WTC11 (cell line): ENCODE results near the gene C1orf226.

Experiments
- ATF3 ChIP-seq: sonication (generic); formaldehyde crosslinking; conservative IDR thresholded peaks from 2 replicates; pipeline ENCODE4 v1.8.1; 2022; ENCODE audit warnings: mild to moderate bottlenecking, missing genetic modification reagents
- CREM ChIP-seq: sonication (generic); formaldehyde crosslinking; IDR thresholded peaks from 2 replicates; pipeline ENCODE4 v1.8.1; 2022; ENCODE audit warnings: mild to moderate bottlenecking, missing genetic modification reagents, moderate library complexity
- CTCF ChIP-seq: fragments of 200-600 bp; IDR thresholded peaks from 2 replicates; pipeline ENCODE4 v1.8.0; 2022; ENCODE audit warnings: antibody characterized with exemption
- GABPB1 ChIP-seq: sonication (generic); formaldehyde crosslinking; IDR thresholded peaks from 2 replicates; pipeline ENCODE4 v1.8.1; 2023; ENCODE audit warnings: mild to moderate bottlenecking, missing genetic modification reagents
- NFE2L1 ChIP-seq: sonication (generic); formaldehyde crosslinking; IDR thresholded peaks from 2 replicates; pipeline ENCODE4 v1.8.1; 2023; ENCODE audit warnings: missing genetic modification reagents
- NR2C2 ChIP-seq: sonication (generic); formaldehyde crosslinking; IDR thresholded peaks from 2 replicates; pipeline ENCODE4 v1.8.0; 2022; ENCODE audit warnings: mild to moderate bottlenecking, missing genetic modification reagents
- TCF7 ChIP-seq: sonication (generic); formaldehyde crosslinking; IDR thresholded peaks from 2 replicates; pipeline ENCODE4 v1.8.0; 2022; ENCODE audit warnings: mild to moderate bottlenecking, low read depth, missing genetic modification reagents, moderate library complexity
- ZNF121 ChIP-seq: sonication (generic); formaldehyde crosslinking; IDR thresholded peaks from 2 replicates; pipeline ENCODE4 v1.8.0; 2023; ENCODE audit warnings: missing genetic modification reagents

- TF ChIP-seq NR2C2 (CRISPR knock-in tag) (no peak), TCF7 (CRISPR knock-in tag) (no peak), ATF3 (CRISPR knock-in tag) (no peak), CTCF (no peak), ZNF121 (CRISPR knock-in tag) (no peak), GABPB1 (CRISPR knock-in tag) (no peak), CREM (no peak), NFE2L1 (no peak)
These were observed 17.7 kb upstream of the C1orf226 start for GRCh38 chr1:162363823-162364222.
